HEK293T (cell line): ENCODE data around the gene CBLB.

Experiments used
- ARNT ChIP-seq: fragments of 450-650 bp; IDR thresholded peaks from 2 replicates; pipeline ENCODE4 v1.6.1; 2017; ENCODE audit warnings: mild to moderate bottlenecking
- BHLHE40 ChIP-seq: fragments of 450-650 bp; IDR thresholded peaks from 2 replicates; pipeline ENCODE4 v1.6.1; 2016; ENCODE audit warnings: mild to moderate bottlenecking, moderate library complexity, borderline replicate concordance
- FOXA1 ChIP-seq: fragments of 450-650 bp; IDR thresholded peaks from 2 replicates; pipeline ENCODE4 v1.6.1; 2016; ENCODE audit warnings: mild to moderate bottlenecking
- FOXM1 ChIP-seq: fragments of 450-650 bp; IDR thresholded peaks from 2 replicates; pipeline ENCODE4 v1.6.1; 2017; ENCODE audit warnings: mild to moderate bottlenecking, borderline replicate concordance
- NFRKB ChIP-seq: fragments of 450-650 bp; IDR thresholded peaks from 2 replicates; pipeline ENCODE4 v1.6.1; 2016; ENCODE audit warnings: mild to moderate bottlenecking, moderate library complexity
- PKNOX1 ChIP-seq: fragments of 450-650 bp; IDR thresholded peaks from 2 replicates; pipeline ENCODE4 v1.6.1; 2016

DNA sequence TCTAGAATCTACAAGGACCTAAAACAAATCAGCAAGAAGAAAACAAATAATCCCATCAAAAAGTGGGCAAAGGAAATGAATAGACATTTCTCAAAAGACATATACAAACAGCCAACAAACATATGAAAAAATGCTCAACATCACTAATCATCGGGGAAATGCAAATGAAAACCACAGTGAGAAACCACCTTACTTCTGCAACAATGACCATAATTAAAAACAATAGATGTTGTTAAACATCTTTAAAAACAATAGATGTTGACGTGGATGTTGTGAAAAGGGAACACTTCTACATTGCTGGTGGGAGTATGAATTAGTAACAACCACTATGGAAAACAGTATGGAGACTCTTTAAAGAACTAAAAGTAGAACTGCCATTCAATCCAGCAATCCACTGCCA is 96.2 kb downstream of the CBLB start:
- TF ChIP-seq BHLHE40 (no peak), PKNOX1 (no peak), FOXA1 (no peak), ARNT (no peak), FOXM1 (no peak), NFRKB (no peak)
